ENCODE measurements around the gene OSBPL3. TPM values are rescaled to one million over a fixed set of nuclear protein-coding genes. Genes with fewer than 3 reads are reported as not detected.

Gene OSBPL3
- total RNA-seq, 1 donor from 2014 or later = 59.2 TPM

DNA sequence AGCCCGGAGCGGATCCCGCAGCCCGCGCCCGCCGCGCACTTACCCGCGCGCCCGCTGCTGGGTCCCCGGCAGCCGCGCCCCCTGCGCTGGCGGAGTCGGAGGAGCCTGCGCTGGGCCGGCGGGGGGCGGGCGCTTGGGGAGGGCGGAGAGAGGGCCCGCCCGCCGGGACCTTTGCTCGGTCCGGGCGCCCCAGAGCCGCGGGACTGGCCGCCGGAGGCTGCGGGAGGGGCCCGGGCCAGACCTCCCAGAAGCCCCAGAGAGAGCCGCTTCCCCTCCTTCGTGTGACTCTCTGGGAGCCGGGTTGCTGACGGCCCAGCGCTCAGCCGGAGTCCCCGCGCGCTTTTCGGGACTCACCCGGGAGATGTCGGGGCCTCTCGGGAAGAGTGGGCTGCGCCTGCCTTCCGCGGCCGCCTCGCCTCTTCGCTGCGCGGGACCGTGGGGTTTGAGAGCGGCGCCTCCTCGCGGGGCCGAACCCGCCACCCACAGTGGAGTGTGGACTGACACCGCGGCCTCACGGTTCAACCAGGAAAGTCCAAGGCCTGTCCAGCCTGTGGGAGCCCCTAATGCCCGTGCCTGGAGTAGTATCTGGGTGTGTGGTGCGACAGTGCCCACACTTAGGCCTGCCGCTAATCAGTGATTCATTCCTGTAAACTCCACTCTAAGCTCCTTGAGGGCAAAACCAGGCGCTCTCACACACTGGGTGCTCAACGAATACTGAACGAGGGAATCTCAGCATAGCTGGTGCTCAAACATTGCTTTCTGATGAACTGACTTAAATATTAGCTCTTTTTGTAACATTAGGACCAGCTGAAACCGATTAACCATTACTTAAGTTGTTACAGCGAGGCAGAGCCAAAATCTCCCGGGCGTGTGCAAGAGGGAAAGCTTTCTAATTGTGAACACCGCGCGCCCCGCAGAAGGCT, 222.4 kb downstream of the OSBPL3 start, which contains the start of gene GSDME:
TSS of gene GSDME (minus strand) at position 112 of the 923 bp plus-strand sequence. CDS start 7,690 bp downstream, outside the sequence.
- H3K9me3 ChIP-seq = no peaks in the 10 kb centered on the region
- H3K27ac ChIP-seq = peak within 1 kb of the TSS; percentile 90
- no peaks in the 10 kb centered on the region for H3K27me3 ChIP-seq
- no peaks in the 10 kb centered on the region for H3K36me3 ChIP-seq
- peak within 1 kb of the TSS; percentile 62 to 84 for H3K4me3 ChIP-seq
- peak in 1 of 2 donors; percentile 64 for TF ChIP-seq POLR2AphosphoS5 (IDR thresholded peaks at IDR 0.05; ENCODE audit: insufficient read depth in 1 of 2, low read depth in 1 of 2)
- no peak for TF ChIP-seq POLR2A (IDR thresholded peaks at IDR 0.05)
- TF ChIP-seq, protein P1, sequence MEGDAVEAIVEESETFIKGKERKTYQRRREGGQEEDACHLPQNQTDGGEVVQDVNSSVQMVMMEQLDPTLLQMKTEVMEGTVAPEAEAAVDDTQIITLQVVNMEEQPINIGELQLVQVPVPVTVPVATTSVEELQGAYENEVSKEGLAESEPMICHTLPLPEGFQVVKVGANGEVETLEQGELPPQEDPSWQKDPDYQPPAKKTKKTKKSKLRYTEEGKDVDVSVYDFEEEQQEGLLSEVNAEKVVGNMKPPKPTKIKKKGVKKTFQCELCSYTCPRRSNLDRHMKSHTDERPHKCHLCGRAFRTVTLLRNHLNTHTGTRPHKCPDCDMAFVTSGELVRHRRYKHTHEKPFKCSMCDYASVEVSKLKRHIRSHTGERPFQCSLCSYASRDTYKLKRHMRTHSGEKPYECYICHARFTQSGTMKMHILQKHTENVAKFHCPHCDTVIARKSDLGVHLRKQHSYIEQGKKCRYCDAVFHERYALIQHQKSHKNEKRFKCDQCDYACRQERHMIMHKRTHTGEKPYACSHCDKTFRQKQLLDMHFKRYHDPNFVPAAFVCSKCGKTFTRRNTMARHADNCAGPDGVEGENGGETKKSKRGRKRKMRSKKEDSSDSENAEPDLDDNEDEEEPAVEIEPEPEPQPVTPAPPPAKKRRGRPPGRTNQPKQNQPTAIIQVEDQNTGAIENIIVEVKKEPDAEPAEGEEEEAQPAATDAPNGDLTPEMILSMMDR (IDR thresholded peaks at IDR 0.05) = no peak
- intact Hi-C loops (cut with DNase I) = no loop called here
- no peak for DNase-seq (ENCODE audit: extremely low spot score in 2 of 2)
- peaks cover 32% of the 10 kb centered on the region for H3K4me1 ChIP-seq

DNA sequence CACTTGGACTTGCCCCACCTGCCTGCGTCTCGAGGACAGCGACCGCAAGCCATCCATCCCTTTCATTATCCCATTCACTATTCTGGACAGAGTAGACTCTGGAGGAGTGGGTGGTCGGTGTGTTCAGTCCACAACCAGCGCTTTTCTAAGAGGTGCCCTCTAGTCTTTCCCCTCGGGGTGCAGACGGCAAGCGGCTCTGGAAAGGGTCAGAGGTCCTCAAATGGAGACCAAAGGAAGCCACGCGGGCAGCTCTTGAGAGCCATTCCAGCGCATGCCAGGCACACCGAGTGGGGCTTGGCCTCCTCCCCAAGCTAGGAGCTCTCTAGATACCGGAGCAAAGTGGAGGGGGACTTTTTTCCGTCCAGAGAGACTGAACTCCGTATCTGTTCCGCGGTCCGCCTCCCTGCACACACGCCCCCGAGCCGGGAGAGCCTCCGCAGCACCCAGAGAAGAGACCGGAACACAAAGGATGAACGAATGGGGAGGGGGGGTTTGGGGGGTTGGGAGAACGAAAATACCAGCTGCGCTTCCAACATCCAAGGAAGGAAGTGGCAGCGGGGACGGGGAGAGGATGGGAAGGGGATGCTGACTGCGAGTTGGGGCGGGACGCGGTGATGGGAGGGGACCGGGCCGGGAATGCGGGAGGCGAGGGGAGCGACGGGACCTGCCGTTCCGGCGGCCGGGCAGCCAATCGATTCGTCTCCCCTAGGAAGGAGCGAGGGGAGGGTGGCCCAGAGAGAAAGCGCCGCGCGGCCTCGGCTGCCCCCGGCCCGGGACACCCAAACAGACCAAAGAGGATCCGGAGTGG, 223.2 kb downstream of the OSBPL3 start:
- Histone ChIP-seq H3K27ac (peak overlapping the region; percentile 90), H3K4me3 (peak overlapping the region; percentile 62 to 84), H3K36me3 (no peaks in the 10 kb centered on the region), H3K4me1 (peaks cover 32% of the 10 kb centered on the region), H3K27me3 (no peaks in the 10 kb centered on the region), H3K9me3 (no peaks in the 10 kb centered on the region)
- intact Hi-C loops (cut with DNase I) = no loop called here
- TF ChIP-seq POLR2A (IDR thresholded peaks at IDR 0.05) (no peak), POLR2AphosphoS5 (IDR thresholded peaks at IDR 0.05; ENCODE audit: insufficient read depth in 1 of 2, low read depth in 1 of 2) (no peak)
- TF ChIP-seq, protein P1 (IDR thresholded peaks at IDR 0.05) = no peak
- DNase-seq (ENCODE audit: extremely low spot score in 2 of 2) = no peak

DNA sequence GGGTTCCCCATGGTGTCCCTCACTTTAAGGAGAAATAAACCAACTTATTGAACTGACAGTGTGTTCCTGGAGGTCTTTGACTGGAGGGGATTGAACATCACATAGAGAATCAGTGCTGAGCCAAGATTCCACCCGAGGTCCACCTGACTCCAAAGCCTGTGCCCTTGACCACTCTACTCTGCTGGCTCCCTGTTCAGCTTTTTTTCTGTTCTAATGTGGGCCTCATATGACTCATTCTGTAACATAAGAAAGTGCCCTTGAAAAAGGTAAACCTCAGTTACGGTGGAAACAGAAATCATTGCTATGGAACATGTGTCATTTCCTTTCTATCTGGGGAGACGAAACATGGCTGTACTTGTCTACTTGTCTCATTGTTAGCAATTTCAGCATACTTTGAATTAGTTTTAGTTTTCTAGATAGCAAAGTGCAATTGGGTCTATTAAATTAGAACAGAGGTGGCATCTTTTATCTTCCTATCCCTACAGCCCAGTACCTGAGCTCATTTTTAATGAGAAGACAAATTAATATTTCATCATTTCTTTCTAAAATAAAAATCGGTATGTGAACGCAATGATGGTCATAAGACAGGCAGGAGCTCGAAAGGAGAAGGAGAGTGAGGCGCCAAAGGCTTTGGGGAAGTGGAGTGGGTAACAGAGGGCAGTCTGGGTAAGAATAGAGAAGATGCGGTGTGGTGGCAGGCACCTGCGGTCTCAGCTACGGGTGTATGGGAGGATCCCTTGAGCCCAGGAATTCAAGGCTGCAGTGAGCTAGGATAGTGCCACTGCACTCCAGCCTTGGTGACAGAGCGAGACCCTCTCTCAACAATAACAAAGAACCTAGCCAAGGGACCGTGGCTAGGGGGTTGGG, 224.2 kb downstream of the OSBPL3 start:
- intact Hi-C loops (cut with DNase I) = no loop called here
- no peaks in the 10 kb centered on the region for H3K36me3 ChIP-seq
- TF ChIP-seq, protein P1 (IDR thresholded peaks at IDR 0.05) = no peak
- TF ChIP-seq POLR2A (IDR thresholded peaks at IDR 0.05) (no peak), POLR2AphosphoS5 (IDR thresholded peaks at IDR 0.05; ENCODE audit: insufficient read depth in 1 of 2, low read depth in 1 of 2) (no peak)
- peaks cover 32% of the 10 kb centered on the region for H3K4me1 ChIP-seq
- no peaks in the 10 kb centered on the region for H3K9me3 ChIP-seq
- no peak for DNase-seq (ENCODE audit: extremely low spot score in 2 of 2)
- H3K27ac ChIP-seq = peak overlapping the region; percentile 90
- H3K27me3 ChIP-seq = no peaks in the 10 kb centered on the region
- H3K4me3 ChIP-seq = peak overlapping the region; percentile 62 to 84

DNA sequence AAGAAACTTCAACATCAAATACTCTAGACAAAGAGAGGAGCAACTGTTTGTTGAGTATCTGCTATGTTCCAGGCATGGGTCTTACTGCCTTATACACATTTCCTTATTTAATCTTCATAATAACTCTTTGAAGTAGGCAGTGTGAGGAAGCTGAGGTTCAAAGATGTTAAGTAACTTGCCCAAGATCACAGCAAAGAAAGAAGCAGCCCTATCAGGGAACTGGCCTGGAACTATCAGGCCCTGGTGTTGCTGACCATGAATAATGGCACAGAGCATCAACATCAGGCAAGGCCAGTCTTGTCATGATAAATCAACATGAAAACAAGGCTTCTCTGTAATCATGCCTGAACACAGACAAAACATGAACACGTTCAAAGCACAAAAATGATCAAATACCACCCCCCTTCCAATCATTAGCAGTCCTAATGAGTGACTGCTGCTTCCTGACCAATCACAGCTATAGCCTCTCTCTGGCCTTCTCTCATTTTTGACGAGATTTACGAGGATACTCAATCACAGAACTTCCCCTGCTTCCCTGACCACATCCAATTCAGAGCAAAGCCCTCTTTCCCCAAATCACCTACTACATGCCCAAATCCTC, 225.0 kb downstream of the OSBPL3 start:
- DNase-seq (ENCODE audit: extremely low spot score in 2 of 2) = no peak
- Histone ChIP-seq H3K36me3 (no peaks in the 10 kb centered on the region), H3K4me1 (peaks cover 32% of the 10 kb centered on the region), H3K27ac (no peak overlapping the region), H3K4me3 (no peak overlapping the region), H3K27me3 (no peaks in the 10 kb centered on the region), H3K9me3 (no peaks in the 10 kb centered on the region)
- intact Hi-C loops (cut with DNase I) = no loop called here
- TF ChIP-seq POLR2A (IDR thresholded peaks at IDR 0.05) = no peak
- TF ChIP-seq, protein P1 (IDR thresholded peaks at IDR 0.05) = no peak
- no peak for TF ChIP-seq POLR2AphosphoS5 (IDR thresholded peaks at IDR 0.05; ENCODE audit: insufficient read depth in 1 of 2, low read depth in 1 of 2)
